Lung microvascular endothelial cell (primary cell): ENCODE results near the gene PTTG1. TPM values are rescaled to one million over a fixed set of nuclear protein-coding genes. Genes with fewer than 3 reads are reported as not detected.

Experiments used
- DNase-seq, 2 donors: peaks; one replicate each; pipeline versions ENCODE4 v3.0.0 to v3.0.0-alpha.2; 2010; ENCODE audit warnings: low read depth in 2 of 2
- total RNA-seq: library from RNA; depleted of rRNA; stranded (reverse); fragments of >200 nt; gene quantifications from 2 replicates; pipeline ENCODE4 v1.2.1, GENCODE V29; 2014

The PTTG1 gene
- total RNA-seq, 1 donor from 2014 or later: 25.8 TPM

DNA sequence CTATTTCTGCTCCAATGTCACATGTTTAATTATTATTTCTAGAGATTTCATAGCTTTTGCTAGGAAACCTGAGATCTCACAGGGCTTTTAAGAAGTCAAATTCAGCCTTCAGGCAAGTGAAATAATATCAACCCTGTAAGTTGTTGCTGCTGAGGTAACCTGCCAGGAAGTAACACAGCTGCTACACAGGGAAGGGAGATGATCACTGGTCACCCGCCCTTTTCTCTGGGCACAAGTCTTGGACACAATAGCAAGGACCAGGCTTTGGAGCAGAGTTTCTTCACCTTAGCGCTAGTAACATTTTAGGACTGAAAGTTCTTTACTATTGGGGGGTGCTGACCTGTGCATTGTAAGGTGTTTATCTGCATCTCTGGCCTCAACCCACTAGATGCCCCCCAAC is 50.1 kb downstream of the PTTG1 start:
- DNase-seq: no peak

DNA sequence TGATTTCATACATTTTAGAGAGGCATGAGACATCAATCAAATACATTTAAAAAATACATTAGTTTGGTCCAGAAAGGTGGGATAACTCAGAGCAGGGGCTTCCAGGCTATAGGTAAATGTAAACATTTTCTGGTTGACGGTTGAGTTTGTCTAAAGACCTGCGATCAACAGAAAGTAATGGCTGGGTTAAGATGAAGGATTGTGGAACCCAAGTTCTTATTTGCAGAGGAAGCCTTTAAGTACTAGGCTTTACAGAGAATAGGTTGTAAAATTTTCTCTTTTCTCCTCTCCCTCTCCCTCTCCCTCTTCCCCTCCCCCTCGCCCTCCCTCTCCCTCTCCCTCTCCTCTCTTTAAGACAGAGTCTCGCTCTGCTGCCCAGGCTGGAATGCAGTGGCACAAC is 50.8 kb downstream of the PTTG1 start:
- no peak for DNase-seq

DNA sequence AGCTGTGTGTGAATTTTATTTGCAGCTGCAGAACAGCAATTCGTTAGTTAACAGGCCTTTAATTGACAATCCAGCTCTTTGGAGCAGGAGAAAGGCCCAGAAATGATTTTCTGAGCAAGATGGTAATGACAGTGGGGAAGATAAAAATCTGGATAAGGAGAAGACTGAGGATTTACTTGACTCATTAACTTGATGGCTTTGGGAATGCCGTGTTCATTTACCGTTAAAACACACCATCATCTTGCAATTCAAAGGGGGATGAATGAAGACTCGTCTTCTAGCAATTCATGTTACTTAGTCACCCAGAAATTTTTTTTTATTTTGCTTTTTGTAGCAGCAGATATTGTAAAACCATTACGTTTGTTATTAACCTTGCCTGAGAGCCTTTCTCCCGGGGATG is 52.0 kb downstream of the PTTG1 start:
- DNase-seq: no peak

DNA sequence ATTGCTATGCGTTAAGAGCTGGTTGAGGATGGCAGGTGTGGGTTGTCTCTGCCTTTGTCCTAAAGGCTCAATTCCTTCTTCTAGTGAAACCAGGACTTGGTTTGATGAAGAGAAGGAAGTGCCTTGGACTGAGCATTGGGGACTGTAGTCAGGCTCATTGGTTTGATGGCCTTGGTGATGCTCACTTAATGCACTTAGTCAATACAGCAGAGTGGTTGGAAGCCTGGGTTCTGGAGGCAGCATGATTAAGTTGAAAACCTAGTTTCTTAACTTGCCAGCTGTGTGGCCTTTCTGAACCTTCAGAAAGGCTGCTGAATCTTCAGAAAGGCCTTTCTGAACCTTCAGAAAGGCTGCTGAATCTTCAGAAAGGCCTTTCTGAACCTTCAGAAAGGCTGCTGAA is 52.4 kb downstream of the PTTG1 start:
- DNase-seq: no peak

DNA sequence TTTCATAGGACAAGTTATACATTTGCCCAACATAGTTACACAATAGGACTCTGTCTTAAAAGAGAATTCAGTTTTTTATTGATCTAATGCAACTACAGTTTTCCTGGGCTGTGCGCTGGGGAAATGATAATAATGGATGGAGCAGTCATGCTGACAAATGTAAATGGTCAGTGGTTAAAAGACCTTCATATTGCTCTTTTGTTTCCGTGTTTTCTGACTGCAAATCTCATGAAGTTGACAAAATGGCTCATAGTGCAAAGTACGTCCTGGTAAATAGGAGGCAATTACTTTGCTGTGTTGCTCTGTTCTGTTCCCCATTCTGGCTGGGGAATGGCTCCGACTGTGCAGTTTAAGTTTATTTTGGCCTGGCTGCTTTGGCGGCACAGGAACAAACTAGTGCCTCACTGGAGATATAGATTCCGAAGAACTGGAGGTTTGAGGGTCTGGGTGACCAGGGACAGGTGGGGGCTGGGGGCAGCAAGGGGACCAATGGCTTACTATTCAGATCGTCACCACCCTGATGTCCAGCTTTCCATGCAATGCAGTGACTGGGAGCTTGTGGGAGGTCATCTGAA is 54.3 kb downstream of the PTTG1 start:
- DNase-seq: no peak

DNA sequence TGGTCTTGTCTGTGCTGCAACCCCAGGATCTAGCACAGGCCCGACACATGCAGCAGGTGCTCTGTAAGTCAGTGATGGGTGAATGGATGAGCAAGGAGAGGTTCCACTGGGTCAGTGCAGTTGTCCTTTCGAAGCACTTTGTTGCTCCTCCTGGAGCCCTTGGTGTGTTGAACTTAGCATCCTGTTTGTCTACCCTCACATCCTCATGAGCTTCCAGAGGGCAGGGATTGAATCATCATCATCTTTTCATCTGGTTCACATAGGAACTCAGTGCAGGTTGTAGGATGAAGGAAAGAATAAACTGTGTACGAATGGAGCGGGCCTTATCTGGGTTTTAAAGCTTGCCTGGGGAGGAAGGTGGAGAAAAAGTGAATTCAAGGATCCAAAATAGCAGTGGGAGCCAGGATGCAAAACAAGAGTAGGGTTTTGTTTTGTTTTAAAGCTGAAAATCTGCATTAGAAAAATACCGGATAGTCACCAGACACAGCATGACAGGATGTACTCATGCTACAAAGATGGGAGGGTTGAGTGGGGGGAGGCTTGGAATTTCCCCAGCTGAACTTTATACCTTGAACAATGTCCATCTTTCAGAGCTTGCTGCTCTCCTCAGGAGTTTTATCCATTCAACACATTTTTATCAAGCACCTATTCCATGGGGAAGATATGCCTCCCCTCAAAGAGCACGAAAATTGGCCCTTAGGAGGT is 55.8 kb downstream of the PTTG1 start:
- DNase-seq: peak; percentile 64 to 67

DNA sequence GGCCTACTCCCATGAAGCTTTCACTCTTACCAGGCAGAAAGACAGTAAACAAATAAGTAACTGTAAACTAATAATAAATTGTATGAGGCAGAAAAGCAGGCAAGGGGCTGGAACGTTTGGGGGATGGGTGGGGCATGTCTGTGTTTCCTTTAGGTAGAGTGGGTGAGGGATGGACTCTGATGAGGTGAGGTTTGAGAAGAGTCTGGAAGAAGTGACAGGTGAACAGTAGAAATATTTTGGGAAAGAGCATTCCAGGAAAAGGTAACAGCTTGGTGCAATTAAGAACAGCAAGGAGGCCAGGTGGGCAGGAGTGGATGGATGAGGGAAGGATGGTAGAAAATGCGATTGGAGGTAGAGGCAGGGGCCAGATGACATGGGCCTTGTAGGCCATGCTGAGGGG is 56.5 kb downstream of the PTTG1 start:
- DNase-seq: no peak

Other genes starting within 250 kb of the PTTG1 start
- not detected in 2 replicates for gene FABP6, start 192.3 kb upstream of the PTTG1 start, total RNA-seq
- gene CCNJL, start 109.3 kb upstream of the PTTG1 start, total RNA-seq: 3.5 and 6.3 TPM in 2 replicates
- gene C1QTNF2, start 51.2 kb upstream of the PTTG1 start, total RNA-seq: under 0.01 and 0.20 TPM in 2 replicates
- gene FAM200C, start 21.8 kb upstream of the PTTG1 start, total RNA-seq: 2.0 and 3.2 TPM in 2 replicates
- gene SLU7, start 2.8 kb upstream of the PTTG1 start, total RNA-seq: 41.4 and 67.3 TPM in 2 replicates